GM19372 (cell line): ENCODE measurements around the gene EDA.
"Not testable (repeated sequence)": the region's sequence is repeated elsewhere in the genome, so short reads cannot be mapped to it uniquely, and the experiment has no call there.

Experiments used
- ATAC-seq: cut with Tn5 transposase; IDR thresholded peaks from one replicate; pipeline ENCODE4 v1.9.1; 2021; ENCODE audit warnings: mild to moderate bottlenecking, low read depth, moderate library complexity; ENCODE audit not compliant: unreplicated experiment

Gene EDA

GRCh38 chrX:69948276-69948797 is 332.4 kb downstream of the EDA start:
- ATAC-seq = no peak

GRCh38 chrX:69951753-69952152 is 335.8 kb downstream of the EDA start:
- no peak for ATAC-seq

- no peak for ATAC-seq
Measured at GRCh38 chrX:69959712-69960111, 343.8 kb downstream of the EDA start.

GRCh38 chrX:69961365-69962072 is 345.6 kb downstream of the EDA start:
- ATAC-seq = no peak

GRCh38 chrX:69968950-69969349 is 353.0 kb downstream of the EDA start:
- ATAC-seq = no peak

- no peak for ATAC-seq
Measured at GRCh38 chrX:69969460-69969859, 353.5 kb downstream of the EDA start.

- ATAC-seq = no peak
Measured at GRCh38 chrX:69987691-69988090, 371.8 kb downstream of the EDA start.

- ATAC-seq = no peak
Measured at GRCh38 chrX:69988955-69989394, 373.1 kb downstream of the EDA start.

GRCh38 chrX:69991685-69992084 is 375.8 kb downstream of the EDA start:
- no peak for ATAC-seq

- ATAC-seq = no peak
Measured at GRCh38 chrX:69993494-69993893, 377.6 kb downstream of the EDA start.

GRCh38 chrX:69995362-69996112 is 379.6 kb downstream of the EDA start:
- ATAC-seq = no peak

- no peak for ATAC-seq
Measured at GRCh38 chrX:69996113-69996468, 380.2 kb downstream of the EDA start.

- not testable (repeated sequence) for ATAC-seq
Measured at GRCh38 chrX:69998299-69998698, 382.4 kb downstream of the EDA start.

- no peak for ATAC-seq
Measured at GRCh38 chrX:70001269-70001668, 385.4 kb downstream of the EDA start.

- no peak for ATAC-seq
Measured at GRCh38 chrX:70001708-70002341, 385.9 kb downstream of the EDA start.

- ATAC-seq = no peak
Measured at GRCh38 chrX:70007946-70008345, 392.0 kb downstream of the EDA start.

- no peak for ATAC-seq
Measured at GRCh38 chrX:70009049-70009448, 393.1 kb downstream of the EDA start.

GRCh38 chrX:70009970-70010369 is 394.1 kb downstream of the EDA start:
- ATAC-seq = no peak

GRCh38 chrX:70012756-70013155 is 396.8 kb downstream of the EDA start:
- no peak for ATAC-seq

GRCh38 chrX:70013466-70014381 is 397.8 kb downstream of the EDA start:
- no peak for ATAC-seq
